Measurements from ENCODE around the gene IGF2BP2. TPM values are rescaled to one million over a fixed set of nuclear protein-coding genes. Genes with fewer than 3 reads are reported as not detected.
A peak's percentile ranks its signal among the peaks of the same experiment; 100 is the strongest.
"Not testable (repeated sequence)": the region's sequence is repeated elsewhere in the genome, so short reads cannot be mapped to it uniquely, and the experiment has no call there.

Gene IGF2BP2
- total and polyA plus RNA-seq, 3 donors from 2014 or later: 18.9 to 29.1 (median 19.4) TPM

GRCh38 chr3:185647880-185648210 lies 177.0 kb downstream of the IGF2BP2 start:
- WGBS, 2 donors: 92 to 99% methylated on average over 10 of the region's 10 CpGs
- H3K36me3 ChIP-seq (ENCODE audit: low read depth, missing control alignments): no peaks in the 10 kb centered on the region
- no peaks in the 10 kb centered on the region for H3K27me3 ChIP-seq
- H3K4me1 ChIP-seq: no peaks in the 10 kb centered on the region
- no peak overlapping the region for H3K27ac ChIP-seq
- DNase-seq: no peak
- H3K9me3 ChIP-seq: no peaks in the 10 kb centered on the region
- intact Hi-C loops (cut with DNase I; ENCODE audit: low total_unique reads): no loop called here
- TF ChIP-seq POLR2A (IDR thresholded peaks at IDR 0.05) (no peak), CTCF (IDR thresholded peaks at IDR 0.05) (no peak)
- H3K4me3 ChIP-seq: no peak overlapping the region

- WGBS, 2 donors: 83 to 88% methylated on average over 19 of the region's 19 CpGs
- no peak overlapping the region for H3K4me3 ChIP-seq
- intact Hi-C loops (cut with DNase I; ENCODE audit: low total_unique reads): no loop called here
- no peak for TF ChIP-seq CTCF (IDR thresholded peaks at IDR 0.05)
- TF ChIP-seq POLR2A (IDR thresholded peaks at IDR 0.05): no peak
- no peak overlapping the region for H3K27ac ChIP-seq
- DNase-seq: no peak
- no peaks in the 10 kb centered on the region for H3K9me3 ChIP-seq
- H3K4me1 ChIP-seq: no peaks in the 10 kb centered on the region
- H3K36me3 ChIP-seq (ENCODE audit: low read depth, missing control alignments): no peaks in the 10 kb centered on the region
- no peaks in the 10 kb centered on the region for H3K27me3 ChIP-seq
Measured at GRCh38 chr3:185647134-185647879, 177.5 kb downstream of the IGF2BP2 start.

GRCh38 chr3:185646382-185647133 lies 178.3 kb downstream of the IGF2BP2 start:
- H3K4me3 ChIP-seq: no peak overlapping the region
- intact Hi-C loops (cut with DNase I; ENCODE audit: low total_unique reads): no loop called here
- H3K36me3 ChIP-seq (ENCODE audit: low read depth, missing control alignments): no peaks in the 10 kb centered on the region
- H3K4me1 ChIP-seq: no peaks in the 10 kb centered on the region
- H3K27ac ChIP-seq: no peak overlapping the region
- H3K27me3 ChIP-seq: no peaks in the 10 kb centered on the region
- 72 to 84% methylated on average over 14 of the region's 14 CpGs for WGBS, 2 donors
- no peaks in the 10 kb centered on the region for H3K9me3 ChIP-seq
- no peak for TF ChIP-seq POLR2A (IDR thresholded peaks at IDR 0.05)
- no peak for TF ChIP-seq CTCF (IDR thresholded peaks at IDR 0.05)
- no peak for DNase-seq

GRCh38 chr3:185645596-185646381 lies 179.1 kb downstream of the IGF2BP2 start:
- WGBS, 2 donors: 59 to 69% methylated on average over 8 to 16 of the region's 16 CpGs
- no peak overlapping the region for H3K4me3 ChIP-seq
- no peak overlapping the region for H3K27ac ChIP-seq
- peak; percentile 50 for DNase-seq
- TF ChIP-seq POLR2A (IDR thresholded peaks at IDR 0.05) (no peak), CTCF (IDR thresholded peaks at IDR 0.05) (no peak)
- intact Hi-C loops (cut with DNase I; ENCODE audit: low total_unique reads): no loop called here
- no peaks in the 10 kb centered on the region for H3K9me3 ChIP-seq
- no peaks in the 10 kb centered on the region for H3K4me1 ChIP-seq
- H3K36me3 ChIP-seq (ENCODE audit: low read depth, missing control alignments): no peaks in the 10 kb centered on the region
- H3K27me3 ChIP-seq: no peaks in the 10 kb centered on the region

- H3K4me3 ChIP-seq; H3K36me3 ChIP-seq (ENCODE audit: low read depth, missing control alignments); H3K4me1 ChIP-seq; DNase-seq; H3K27me3 ChIP-seq; H3K9me3 ChIP-seq; H3K27ac ChIP-seq; intact Hi-C loops (cut with DNase I; ENCODE audit: low total_unique reads): not testable (repeated sequence)
- 73 to 84% methylated on average over 17 of the region's 17 CpGs for WGBS, 2 donors
Measured at GRCh38 chr3:185645191-185645590, 179.7 kb downstream of the IGF2BP2 start.

All from testis (tissue), 3 donors.